ENCODE results near the gene NEBL.
A peak's percentile ranks its signal among the peaks of the same experiment; 100 is the strongest.

The NEBL gene

DNA sequence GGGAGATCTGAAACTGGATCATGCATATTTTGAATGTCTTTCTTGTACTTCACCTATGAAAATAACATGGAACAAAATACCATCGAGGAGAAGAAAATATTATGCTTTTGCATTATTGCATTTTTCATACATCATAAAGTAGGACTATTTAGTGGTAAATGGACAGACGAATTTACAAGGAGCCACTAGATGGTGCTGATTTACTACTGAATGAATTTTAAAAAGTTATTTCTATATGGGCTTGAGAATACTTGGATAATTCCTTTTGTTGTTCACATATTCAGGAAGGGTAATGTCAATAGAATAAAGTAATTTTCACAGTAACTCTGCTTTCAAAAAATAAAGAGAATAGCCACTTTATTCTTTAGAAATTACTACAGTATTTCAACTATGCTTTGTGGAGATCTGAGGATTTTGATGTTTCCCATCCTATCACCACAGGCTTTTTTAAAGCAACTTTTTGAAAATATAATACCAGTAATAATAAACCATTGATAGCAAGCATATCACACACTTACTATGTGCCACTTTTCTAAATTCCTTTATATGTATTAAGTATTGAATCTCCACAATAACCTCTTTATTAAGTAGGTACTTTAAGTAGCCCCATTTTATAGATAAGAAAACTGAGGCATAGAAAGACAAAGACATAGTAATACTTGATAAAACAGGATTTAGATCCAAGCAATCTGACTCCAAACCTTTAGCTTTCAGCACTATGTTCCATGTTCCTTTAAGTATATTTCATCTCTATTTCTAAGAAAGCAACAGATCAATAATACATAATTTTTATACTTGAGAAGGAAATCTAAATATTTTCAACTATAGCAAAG, 38.6 kb downstream of the NEBL start:
- peak; percentile 71 for DNase-seq

DNA sequence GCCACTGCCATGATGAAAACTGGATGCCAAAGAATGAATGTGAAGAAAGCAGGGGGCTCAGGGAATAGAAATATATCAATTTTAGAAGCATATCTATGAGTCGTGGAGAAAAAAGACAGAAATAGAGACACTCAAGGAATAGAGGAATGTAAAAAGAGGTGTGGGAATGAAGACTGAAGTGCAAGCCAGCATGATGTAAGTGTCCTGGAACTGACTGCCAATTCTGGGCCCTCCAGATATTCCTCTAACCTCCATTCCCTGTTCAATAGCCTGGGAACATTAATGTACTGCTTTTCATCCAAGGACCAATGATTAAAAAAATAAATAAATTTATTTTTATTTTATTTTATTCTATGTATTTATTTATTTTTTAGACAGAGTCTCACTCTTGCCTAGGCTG, 40.6 kb downstream of the NEBL start:
- no peak for DNase-seq

DNA sequence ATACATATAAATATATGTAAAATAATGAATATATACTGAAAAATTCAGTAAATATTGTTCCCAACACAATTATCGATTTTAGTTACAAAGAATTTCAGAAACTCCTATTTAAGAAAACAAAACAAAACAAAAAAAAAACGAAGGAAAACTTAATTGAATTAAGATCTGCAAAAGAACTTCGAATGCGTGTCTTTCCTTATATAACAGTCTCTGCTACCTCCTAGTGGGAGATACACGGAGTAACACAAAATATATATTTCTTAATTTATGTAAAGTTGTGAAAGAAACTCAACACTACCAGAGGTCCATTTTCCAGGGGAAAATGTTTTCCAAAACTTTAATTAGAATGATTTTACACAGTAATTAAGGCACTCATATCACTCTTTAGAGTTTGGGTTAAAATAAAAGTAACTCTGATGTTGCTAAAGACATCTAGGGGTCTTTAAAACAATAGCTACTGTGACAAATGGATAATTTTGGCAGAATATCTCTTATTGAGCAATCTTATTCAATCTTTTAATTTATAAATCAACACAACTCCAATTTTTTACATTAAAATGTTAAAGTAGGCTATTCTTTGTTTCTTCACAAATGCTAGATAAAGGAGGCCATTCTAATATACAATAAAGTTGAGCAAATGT, 41.6 kb downstream of the NEBL start:
- DNase-seq: peak; percentile 23

DNA sequence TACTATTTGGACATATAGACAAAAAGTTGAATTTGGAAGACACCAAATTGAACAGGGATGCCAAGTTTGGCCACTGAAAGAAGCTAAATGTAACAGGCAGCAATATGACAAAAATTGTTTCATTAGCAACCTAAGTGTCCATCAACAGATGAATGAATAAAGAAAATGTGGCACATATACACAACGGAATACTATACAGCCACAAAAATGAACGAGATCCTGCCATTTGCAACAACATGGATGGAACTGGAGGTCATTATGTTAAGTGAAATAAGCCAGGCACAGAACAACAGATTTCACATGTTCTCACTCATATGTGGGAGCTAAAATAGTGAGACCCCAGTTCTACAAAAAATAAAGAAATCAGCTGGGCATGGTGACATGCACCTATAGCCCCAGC, 43.8 kb downstream of the NEBL start:
- DNase-seq: no peak

DNA sequence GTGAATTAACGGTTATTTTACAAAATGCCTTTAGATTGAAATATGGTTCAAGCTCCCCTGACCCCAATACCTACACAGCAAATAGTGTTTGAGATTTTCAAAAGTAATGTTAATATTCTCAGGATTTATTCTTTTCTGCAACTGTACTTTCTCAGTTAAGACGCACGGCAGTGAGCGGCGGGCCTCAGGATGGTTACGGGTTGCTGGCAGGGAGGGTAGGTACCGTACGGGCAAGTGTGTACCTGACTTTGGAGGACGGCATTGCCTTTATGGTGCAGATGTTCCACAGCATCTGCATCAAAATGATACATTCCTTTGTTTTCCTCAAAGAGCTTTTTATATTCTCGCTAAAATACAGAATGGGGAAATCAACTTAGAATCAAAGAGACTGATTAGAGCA, 44.8 kb downstream of the NEBL start:
- no peak for DNase-seq

DNA sequence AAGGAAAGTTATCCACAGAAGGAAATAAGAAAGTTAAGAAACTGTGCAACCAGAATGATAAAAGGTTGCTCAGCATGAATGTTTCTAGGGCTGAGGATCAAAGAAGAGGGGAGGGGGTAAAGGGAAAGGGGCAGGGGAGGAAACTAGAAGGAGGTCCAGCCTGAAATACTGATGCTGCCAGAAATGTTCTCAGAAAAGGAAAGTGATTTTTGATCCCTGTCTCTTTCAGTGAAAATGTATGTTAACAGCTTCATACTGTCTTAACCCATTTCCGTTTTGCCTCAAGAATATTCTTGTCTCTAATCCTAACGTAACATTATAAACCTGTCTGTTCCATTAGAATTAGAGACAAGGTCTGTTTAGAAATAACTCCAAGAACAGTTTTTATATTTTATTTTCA, 49.6 kb downstream of the NEBL start:
- DNase-seq: no peak

DNA sequence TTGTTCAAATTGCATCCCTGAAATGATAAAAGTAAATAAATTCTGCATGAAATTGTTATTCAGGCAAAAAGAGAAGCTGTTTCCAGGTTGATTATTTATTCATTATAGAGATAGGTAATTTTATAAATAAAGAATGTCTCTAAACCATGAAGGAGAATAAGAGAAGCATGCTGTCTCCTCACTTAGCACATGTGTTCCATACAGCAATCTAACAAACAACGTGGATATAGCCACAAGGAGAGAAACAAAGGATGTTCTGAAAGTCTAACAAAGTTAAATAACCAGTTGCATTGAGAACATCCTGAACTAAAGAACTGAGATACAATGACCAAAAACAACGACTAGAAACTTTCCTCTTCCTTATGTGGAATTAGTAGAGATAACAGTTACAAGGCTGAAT, 50.8 kb downstream of the NEBL start:
- no peak for DNase-seq

DNA sequence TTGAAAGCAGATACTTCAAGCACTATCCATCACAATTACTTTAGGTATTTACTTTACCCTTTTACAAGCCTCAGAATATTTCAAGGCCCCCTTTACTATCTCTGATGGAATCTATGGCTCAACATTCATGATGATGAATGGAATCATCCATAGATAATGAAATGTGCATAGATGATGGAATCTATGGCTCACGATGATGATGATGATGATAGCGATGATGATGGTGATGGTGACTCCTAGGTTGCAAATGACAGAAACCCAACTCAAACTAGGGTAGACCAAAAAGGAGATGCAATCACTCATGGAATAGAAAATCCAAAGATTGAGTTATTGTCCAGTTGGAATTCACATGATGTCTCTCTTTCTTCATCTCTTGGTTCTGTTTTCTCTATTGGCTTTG, 55.7 kb downstream of the NEBL start:
- DNase-seq: no peak

DNA sequence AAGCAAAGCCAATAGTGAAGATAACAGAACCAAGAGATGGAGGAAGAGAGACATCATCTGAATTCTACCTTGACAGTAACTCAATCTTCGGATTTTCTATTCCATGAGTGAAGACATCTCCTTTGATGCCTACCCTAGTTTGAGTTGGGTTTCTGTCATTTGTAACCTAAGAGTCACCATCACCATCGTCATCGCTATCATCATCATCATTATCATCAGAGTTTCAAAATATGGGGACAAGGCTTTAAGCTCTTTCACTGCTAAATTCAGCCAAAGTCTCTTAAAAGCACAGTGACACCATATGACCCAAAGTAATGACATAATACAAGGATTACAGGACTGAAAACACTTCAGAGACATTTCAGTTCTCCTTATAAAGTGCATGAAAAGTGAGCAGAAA, 57.2 kb downstream of the NEBL start:
- DNase-seq: no peak

DNA sequence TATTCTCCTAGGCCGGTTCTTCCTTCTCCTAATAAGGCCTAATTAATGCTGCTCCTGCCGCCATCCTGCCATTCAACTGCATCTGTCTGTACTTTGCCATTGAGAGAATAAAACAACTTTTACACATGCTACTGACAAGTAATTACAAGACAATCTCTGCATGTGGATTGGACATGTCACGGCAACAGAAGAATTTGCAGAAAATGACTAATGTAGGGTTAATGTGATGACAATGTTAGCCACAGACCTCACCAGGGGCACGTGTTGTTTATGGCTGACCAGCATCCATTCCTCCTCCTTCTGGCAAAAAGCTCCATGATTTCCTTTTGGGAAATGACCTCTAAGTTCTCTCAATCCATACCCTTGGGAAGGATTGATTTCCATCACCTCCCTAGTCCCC, 58.0 kb downstream of the NEBL start:
- no peak for DNase-seq

DNA sequence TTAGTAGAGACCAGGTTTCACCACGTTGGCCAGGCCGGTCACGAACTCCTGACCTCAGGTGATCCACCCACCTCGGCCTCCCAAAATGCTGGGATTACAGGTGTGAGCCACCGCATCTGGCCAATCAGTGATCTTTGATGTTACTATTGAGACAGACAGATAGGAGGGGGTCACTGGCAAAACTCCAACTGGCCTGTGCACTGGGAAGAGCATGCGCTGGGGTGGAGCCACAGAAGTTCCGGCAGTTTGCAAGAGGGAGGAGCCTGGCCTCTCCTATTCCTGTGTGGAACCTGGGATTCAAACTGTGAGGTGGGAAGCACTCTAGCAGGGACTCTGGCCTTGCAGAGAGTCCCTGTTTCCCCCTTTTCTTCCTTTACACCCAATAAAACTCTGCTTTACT, 60.7 kb downstream of the NEBL start:
- DNase-seq: no peak

DNA sequence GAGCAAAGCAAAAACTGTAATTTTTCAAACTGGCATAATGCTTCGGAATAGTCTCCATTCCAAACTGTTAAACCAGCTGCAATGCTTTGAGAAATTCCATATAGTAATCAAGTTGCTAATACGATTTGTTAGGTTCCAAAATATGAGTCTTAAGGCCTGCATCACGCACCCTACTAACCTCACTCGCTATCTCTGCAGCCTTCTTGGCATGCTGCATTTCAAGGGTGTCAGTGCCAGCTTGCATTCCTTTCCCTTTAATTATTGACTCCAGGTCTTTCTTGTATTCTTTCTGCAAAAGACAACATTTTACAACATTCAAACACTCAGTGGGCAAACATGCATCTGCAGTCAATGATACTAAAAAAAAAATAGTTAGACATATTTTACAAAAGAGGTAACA, 61.8 kb downstream of the NEBL start:
- DNase-seq: peak; percentile 16

DNA sequence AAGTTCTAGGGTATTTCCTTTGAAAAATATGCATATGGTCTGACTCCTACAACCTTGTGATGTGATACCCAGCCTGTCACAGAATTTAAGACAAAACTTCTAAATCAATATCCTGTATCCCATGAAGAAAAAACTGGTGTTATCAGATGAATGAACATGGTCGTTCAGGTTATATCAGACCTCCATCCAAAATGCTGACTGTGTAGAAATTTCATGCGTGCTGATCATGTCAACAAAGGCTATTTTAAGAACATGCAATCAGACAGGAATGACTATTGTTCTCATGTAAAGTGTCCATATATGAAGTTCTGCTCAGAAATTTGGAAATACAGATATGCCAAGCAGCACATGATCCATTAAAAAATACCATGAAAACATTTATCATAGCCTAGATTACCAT, 62.3 kb downstream of the NEBL start:
- DNase-seq: no peak

DNA sequence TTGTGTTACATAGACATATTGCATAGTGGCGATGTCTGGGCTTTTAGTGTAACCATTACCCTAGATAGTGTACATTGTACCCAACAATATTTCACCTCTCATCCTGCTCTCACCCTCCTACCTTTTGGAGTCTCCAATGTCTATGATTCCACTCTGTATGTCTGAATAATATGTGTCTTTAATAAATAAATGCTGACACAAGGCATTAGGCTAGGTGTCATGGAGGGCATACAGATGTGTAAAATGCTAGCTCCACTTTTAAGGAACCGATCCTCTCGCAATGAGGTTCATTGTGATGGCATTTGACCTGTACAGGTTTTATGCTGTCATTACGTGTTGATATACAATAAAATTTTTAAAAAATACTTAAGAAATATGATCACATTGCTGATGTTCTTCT, 74.3 kb downstream of the NEBL start:
- DNase-seq: no peak

DNA sequence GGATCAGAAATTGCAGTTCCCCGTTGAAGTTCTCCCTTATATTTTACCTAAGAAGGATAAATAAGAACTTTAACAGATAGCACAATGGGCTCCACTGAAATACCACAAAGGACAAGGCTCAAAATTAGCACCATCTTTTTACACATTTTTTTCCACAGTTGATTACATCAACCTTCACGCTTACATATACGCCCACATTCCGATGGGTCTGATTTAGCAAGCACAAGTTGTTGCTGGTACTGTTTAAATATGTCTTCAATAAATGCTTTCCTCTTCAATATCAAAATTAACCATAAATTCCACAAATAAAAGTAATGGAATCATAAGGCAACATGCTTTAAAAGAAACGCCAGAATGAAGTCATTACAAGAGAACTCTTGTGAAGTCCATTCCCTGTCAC, 79.5 kb downstream of the NEBL start:
- DNase-seq: no peak

DNA sequence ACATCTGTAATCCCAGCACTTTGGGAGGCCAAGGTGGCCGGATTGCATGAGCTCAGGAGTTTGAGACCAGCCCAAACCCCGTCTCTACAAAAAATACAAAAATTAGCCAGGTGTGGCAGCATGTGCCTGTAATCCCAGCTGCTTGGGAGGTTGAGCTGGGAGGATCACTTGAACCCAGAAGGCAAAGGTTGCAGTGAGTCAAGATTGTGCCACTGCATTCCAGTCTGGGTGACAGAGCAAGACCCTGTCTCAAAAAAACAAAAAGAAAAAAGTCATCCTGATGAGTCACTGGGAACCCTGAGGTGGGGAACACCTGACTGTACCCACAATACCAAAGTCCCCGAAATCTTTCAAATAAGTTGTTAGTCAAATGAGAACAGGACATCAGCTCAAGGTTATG, 80.0 kb downstream of the NEBL start:
- DNase-seq: no peak

DNA sequence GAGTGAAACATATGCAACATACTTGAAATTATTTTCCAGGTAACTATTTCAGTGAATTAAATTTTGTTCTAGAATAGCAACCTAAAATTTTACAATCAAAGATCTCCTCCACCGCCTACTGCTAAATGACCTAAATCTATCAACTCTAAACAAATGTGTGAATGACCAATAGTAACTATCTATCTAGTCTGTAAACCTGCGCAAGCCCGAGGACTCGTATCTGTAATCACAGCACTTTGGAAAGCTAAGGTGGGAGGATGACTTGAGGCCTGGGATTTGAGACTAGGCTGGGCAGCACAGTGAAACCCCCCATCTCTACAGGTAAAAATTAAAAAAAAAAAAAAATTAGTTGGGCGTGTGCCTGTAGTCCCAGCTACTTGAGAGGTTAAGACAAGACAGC, 83.0 kb downstream of the NEBL start:
- DNase-seq: no peak

DNA sequence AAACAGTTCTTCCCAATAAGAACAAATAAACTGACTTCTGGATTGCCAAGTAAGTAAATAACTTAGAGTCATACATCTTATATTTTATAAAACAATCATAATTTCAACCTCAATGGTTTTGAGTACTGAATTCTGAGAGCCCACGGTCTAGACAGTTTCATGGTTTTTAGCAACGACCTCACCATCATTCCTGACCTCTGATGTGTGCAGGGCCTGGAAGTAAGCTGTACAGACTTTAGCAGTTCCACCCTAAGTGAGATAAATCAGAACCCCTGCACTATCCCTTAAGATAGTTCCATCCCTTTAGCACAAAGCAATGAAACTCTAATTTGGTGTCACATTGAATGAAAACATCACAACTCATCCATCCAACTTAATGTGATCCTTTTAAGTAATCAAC, 86.0 kb downstream of the NEBL start:
- peak; percentile 1 for DNase-seq

DNA sequence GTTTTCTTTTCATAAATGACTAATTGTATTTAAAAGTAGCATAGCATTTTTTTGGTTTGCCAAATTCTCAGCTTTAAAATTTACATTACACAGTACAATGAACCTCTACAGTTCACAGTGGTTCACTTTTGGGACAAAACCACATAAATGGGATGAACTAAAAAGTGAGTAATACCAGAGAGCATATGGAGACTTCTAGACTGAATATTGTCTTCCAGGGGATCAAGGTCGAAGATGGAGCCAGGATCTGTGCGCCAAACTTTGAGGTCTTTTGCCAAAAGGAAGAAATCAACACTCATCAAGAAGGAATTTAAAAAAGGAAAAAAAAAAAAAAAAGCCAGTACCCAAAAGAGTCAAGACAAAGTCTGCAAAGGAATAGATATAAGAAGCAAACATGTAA, 87.5 kb downstream of the NEBL start:
- no peak for DNase-seq

DNA sequence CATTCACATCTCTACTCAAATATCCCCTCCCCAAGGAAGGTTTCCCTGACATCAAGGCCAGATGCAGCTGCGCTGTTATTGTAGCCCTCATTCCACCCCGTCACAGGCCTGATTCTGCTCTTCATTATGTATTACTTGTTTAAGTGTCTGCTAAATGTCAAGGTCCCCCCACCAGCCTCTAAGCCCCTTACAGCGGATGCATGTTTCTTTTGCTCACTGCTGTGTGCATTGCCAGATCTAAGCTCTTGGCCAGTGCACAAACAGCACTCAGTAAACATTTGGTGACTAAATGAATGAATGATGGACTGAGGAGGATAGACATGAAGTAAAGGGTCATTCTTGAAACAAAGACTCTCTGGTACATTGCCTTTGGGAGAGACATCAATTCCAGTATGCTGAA, 90.6 kb downstream of the NEBL start:
- DNase-seq: no peak

DNA sequence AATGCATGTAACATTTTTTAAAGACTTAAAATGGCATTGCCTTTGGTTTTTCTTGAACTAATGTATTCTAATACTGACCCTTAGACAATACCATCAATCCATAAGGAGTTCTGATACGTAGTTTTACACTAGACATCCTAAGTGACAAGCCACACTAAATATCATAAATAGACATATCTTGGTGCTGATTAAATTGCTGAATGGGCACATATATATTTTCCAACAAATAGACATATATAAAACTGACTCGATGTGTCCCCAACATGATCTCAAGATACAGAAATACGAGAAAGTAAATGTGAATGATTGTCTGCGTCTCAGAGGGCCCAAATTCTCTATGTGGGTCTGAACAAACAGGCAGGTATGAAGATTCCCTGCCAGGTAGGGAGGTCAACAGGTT, 99.8 kb downstream of the NEBL start:
- no peak for DNase-seq

DNA sequence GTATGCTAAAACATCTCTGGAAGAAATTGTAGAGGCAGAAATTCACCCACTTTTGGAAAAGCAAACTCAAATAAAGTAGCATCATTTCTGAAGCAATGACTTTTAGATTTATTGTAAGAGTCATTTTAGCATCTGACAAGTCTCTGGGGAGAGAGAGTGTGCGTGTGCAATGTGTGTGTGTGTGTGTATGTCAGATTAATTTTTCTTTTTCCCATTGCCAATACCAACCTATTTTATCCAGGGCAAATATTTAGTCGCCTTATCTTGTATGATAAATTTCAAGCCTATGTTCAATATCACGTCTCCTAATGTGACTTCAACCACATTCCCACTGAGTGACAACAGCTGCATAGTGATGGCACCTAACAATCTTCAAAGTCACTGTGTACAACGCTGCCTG, 101.7 kb downstream of the NEBL start:
- DNase-seq: no peak

DNA sequence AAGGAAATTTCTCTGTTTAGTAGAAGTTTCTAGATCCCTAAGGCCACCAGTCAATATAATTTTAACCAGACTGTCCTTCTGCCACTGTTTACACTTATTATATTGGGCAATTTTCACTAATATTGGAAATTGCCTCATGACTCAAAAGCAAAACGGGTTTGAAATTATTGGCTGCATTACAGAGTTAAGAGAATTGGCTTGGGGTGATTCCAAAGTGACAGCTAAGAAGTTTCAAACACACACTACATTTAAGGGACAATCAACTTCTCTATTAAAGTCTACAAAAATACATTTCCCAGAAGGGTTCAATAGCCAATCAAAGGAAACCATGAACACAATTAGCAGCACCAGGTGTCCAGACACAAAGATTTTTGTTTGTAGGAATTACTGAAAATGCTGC, 111.9 kb downstream of the NEBL start:
- DNase-seq: no peak

DNA sequence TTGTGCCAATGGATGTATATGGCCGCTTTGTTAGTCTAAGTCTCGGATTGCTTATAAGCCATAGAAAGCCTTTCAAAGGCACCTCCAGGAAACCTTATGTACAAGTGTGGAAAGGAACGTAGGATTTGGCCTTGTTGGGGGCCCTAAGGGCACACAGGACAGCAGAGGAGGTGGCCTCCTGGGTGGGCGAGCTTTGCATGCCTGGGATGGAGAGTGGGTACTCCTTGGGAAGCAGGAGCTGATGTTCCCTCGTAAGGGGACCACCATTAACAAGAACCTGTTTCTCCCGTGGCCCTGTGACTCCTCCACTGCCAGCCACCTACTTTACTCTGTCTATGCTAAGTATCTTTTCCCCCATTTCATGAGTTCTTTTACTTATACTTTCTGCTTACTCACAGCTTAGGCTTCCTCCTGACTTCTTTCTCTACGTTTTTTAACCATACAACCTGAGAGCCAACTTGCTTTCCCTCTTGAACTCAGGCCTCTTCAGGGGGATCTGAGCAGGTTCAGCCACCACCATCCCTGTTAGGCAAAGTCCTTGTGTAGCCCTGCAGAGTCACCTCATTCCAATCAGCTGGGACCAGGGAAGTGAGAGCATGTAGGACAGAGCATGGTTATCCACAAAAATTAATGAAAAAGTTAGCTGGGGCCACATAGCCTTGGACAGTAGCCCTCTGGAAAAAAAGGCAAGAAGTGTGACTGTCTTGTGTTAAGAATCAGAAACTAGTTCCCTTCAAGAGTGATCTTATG, 118.9 kb downstream of the NEBL start:
- DNase-seq: no peak
